Measurements from ENCODE around the gene NDFIP1. TPM values are rescaled to one million over a fixed set of nuclear protein-coding genes. Genes with fewer than 3 reads are reported as not detected.

The NDFIP1 gene
- total RNA-seq, 1 donor from 2014 or later = 178 TPM

DNA sequence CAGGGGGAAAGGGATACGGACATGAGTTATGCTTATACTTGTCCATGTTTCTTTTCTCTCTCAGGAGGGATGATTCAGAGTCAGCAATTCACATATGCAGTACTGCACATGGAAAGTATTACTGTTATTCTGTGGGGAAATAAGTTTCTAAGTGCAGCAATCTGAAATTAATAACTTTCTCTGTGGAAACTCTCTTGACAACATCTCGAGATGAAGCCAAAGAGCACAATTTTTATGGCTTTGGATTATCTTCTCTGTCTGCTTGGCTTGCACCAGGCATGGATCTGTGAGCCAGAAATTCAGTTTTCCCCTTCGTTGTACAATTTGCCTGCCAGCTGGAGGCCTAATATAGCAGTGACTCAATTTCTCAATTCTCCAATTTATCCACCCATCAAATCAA lies 2.5 kb upstream of the NDFIP1 start:
- no peak overlapping the region for H3K4me3 ChIP-seq
- TF ChIP-seq POLR2AphosphoS5 (IDR thresholded peaks at IDR 0.05; ENCODE audit: insufficient read depth in 1 of 2, low read depth in 1 of 2) = peak; percentile 21 to 58
- TF ChIP-seq, protein P1, sequence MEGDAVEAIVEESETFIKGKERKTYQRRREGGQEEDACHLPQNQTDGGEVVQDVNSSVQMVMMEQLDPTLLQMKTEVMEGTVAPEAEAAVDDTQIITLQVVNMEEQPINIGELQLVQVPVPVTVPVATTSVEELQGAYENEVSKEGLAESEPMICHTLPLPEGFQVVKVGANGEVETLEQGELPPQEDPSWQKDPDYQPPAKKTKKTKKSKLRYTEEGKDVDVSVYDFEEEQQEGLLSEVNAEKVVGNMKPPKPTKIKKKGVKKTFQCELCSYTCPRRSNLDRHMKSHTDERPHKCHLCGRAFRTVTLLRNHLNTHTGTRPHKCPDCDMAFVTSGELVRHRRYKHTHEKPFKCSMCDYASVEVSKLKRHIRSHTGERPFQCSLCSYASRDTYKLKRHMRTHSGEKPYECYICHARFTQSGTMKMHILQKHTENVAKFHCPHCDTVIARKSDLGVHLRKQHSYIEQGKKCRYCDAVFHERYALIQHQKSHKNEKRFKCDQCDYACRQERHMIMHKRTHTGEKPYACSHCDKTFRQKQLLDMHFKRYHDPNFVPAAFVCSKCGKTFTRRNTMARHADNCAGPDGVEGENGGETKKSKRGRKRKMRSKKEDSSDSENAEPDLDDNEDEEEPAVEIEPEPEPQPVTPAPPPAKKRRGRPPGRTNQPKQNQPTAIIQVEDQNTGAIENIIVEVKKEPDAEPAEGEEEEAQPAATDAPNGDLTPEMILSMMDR (IDR thresholded peaks at IDR 0.05) = no peak
- no peaks in the 10 kb centered on the region for H3K36me3 ChIP-seq
- no peaks in the 10 kb centered on the region for H3K9me3 ChIP-seq
- DNase-seq (ENCODE audit: extremely low spot score in 2 of 2) = no peak
- intact Hi-C loops (cut with DNase I) = no loop called here
- peaks cover 21% of the 10 kb centered on the region for H3K4me1 ChIP-seq
- peak overlapping the region; percentile 56 for H3K27ac ChIP-seq
- H3K27me3 ChIP-seq = no peaks in the 10 kb centered on the region

GRCh38 chr5:142107036-142107735 lies 1.4 kb upstream of the NDFIP1 start:
- intact Hi-C loops (cut with DNase I) = no loop called here

DNA sequence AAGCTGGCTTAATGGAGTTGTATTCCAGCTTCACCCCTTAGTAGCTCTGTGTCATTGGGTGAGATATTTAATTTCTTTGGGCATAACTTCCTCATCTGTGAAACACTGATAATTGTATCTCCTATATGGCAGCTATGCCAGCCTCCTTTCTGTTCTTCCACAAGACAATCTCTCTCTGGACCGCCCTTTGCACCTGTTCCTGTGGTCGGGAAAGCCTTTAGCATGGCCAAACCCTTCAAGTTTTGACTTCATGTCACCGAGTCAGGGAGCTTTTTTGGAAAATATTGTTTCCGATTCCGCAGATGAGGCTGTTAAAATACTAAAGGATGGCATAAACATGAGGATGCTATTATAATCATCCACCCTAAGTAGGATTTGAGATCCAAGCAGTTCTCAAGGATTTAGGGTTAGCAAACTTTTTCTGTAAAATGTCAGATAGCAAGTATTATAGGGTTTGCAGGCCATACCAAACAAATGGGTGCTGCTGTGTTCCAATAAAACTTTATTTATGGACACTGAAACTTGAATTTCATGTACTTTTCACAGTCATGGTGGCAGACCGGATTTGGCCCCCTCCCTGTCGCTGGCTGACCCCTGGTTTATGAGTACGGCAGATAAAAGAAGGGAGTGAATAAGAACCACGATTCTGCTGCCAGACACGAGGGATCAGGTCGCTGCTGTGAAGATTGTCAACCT lies 695 bp upstream of the NDFIP1 start:
- no peaks in the 10 kb centered on the region for H3K27me3 ChIP-seq
- DNase-seq (ENCODE audit: extremely low spot score in 2 of 2) = no peak
- intact Hi-C loops (cut with DNase I) = no loop called here
- peaks cover 40% of the 10 kb centered on the region for H3K4me1 ChIP-seq
- TF ChIP-seq POLR2A (IDR thresholded peaks at IDR 0.05) = no peak
- TF ChIP-seq, protein P1 (IDR thresholded peaks at IDR 0.05) = no peak
- TF ChIP-seq POLR2AphosphoS5 (IDR thresholded peaks at IDR 0.05; ENCODE audit: insufficient read depth in 1 of 2, low read depth in 1 of 2) = no peak
- H3K9me3 ChIP-seq = no peaks in the 10 kb centered on the region
- peak overlapping the region; percentile 69 to 74 for H3K4me3 ChIP-seq
- no peaks in the 10 kb centered on the region for H3K36me3 ChIP-seq
- peak overlapping the region; percentile 98 for H3K27ac ChIP-seq

More at GRCh38 chr5:142107036-142107735, 1.4 kb upstream of the NDFIP1 start:
- Histone ChIP-seq H3K9me3 (no peaks in the 10 kb centered on the region), H3K27ac (peak overlapping the region; percentile 98), H3K27me3 (no peaks in the 10 kb centered on the region), H3K4me3 (no peak overlapping the region), H3K36me3 (no peaks in the 10 kb centered on the region), H3K4me1 (peaks cover 33% of the 10 kb centered on the region)
- no peak for DNase-seq (ENCODE audit: extremely low spot score in 2 of 2)
- TF ChIP-seq POLR2AphosphoS5 (IDR thresholded peaks at IDR 0.05; ENCODE audit: insufficient read depth in 1 of 2, low read depth in 1 of 2) (no peak), POLR2A (IDR thresholded peaks at IDR 0.05) (no peak)
- TF ChIP-seq, protein P1 (IDR thresholded peaks at IDR 0.05) = no peak

DNA sequence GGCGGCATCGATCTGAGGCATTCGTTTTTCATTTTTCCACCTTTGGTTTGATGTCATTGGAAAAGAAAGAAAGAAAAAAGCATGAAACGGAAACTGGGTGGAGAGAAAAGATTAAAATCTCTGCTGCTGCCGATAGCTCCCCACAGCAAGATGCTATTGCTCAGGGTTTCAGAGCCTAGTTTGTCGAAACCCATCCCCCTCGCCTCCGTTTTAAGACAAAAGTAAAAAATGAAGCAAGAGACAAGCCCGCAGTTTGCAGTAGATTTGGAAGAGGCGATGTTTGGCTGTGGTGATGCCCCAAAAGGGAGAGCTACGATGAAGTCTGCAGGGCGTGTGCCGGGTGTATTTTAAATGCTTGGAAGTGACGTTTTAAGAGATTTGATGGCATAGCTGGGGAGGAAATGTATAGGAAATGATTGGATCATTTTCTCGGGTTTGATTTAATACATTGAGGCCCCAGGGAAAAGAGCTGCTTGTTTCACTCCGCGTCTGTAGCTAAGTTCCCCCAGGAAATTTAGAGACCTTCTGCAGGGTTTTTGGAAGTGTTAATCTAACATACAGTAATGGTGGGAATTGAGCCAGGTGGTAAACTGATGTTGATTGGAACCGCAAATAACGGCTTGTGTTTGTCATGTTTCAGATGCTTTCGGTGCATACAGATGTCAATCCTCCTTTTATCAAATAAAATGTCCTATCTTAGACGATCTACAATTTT lies 909 bp downstream of the NDFIP1 start:
- Histone ChIP-seq H3K9me3 (no peaks in the 10 kb centered on the region), H3K36me3 (no peaks in the 10 kb centered on the region), H3K4me3 (peak overlapping the region; percentile 69 to 74), H3K27ac (peak overlapping the region; percentile 98), H3K4me1 (peaks cover 42% of the 10 kb centered on the region), H3K27me3 (no peaks in the 10 kb centered on the region)
- intact Hi-C loops (cut with DNase I) = loop anchor here (10.0 kb wide), 1 partner anchor 115 kb away; no protein-coding TSS in a partner anchor
- DNase-seq (ENCODE audit: extremely low spot score in 2 of 2) = no peak
- TF ChIP-seq POLR2AphosphoS5 (IDR thresholded peaks at IDR 0.05; ENCODE audit: insufficient read depth in 1 of 2, low read depth in 1 of 2) = no peak
- TF ChIP-seq POLR2A (IDR thresholded peaks at IDR 0.05) = no peak
- TF ChIP-seq, protein P1 (IDR thresholded peaks at IDR 0.05) = no peak
